Measurements from ENCODE around the gene MRPL40.

DNA sequence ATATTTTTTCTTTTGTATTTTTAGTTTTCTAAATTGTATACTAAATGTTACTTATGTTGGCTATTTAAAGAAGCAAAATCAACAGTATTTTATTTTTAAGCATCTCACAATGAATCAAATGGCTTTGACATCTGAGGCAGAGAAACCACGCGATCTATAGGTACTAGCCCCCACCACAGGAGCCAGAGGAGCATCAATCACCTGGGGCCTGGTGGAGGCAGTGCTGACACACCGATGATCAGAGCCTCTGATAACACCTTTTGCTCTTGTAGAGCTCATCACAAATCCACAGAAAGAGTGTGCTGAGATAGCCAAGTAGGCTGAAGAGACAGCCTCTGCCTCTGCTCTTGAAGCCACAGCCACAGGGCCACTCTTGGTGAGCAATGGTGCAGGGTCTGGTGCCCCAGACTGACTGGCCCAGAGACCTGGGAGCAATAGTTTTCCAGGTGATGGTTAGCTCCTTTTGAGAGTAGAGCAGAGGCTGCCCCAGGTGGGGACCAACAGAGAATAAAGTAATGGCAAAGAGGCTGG is 26.0 kb upstream of the MRPL40 start:
- no peak for TF ChIP-seq POLR2A (IDR thresholded peaks at IDR 0.05)
- TF ChIP-seq, protein P1, sequence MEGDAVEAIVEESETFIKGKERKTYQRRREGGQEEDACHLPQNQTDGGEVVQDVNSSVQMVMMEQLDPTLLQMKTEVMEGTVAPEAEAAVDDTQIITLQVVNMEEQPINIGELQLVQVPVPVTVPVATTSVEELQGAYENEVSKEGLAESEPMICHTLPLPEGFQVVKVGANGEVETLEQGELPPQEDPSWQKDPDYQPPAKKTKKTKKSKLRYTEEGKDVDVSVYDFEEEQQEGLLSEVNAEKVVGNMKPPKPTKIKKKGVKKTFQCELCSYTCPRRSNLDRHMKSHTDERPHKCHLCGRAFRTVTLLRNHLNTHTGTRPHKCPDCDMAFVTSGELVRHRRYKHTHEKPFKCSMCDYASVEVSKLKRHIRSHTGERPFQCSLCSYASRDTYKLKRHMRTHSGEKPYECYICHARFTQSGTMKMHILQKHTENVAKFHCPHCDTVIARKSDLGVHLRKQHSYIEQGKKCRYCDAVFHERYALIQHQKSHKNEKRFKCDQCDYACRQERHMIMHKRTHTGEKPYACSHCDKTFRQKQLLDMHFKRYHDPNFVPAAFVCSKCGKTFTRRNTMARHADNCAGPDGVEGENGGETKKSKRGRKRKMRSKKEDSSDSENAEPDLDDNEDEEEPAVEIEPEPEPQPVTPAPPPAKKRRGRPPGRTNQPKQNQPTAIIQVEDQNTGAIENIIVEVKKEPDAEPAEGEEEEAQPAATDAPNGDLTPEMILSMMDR (IDR thresholded peaks at IDR 0.05), result no peak

Data from uterus (tissue), 2 donors.